ENCODE data around the gene BMP8A. TPM values are rescaled to one million over a fixed set of nuclear protein-coding genes. Genes with fewer than 3 reads are reported as not detected.
A peak's percentile ranks its signal among the peaks of the same experiment; 100 is the strongest.

The BMP8A gene
- total RNA-seq, 1 donor from 2014 or later, result not detected

DNA sequence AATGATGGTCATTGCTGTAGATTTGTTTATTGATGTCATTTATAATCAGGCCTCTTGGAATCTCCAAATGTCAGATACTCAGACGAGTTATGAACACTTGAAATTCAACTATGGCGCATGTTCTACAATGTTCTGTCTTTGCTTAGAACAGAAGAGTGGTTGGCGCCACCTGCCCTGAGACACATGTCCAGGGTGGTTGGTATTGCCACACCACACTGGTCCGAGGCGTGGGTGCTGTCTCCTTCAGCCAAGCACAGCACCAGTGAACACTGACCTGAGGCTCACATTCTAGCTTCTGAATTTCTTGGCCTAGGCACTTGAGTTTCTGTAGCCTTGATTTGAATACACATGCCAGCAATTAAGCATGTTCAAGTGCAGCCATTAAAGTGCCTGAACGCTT is 10.1 kb upstream of the BMP8A start:
- Mint-ChIP-seq H3K4me3 (ENCODE audit: unreplicated experiment) (no peak overlapping the region), H3K9me3 (ENCODE audit: unreplicated experiment) (no peaks in the 10 kb centered on the region), H3K27ac (ENCODE audit: unreplicated experiment) (no peak overlapping the region), H3K36me3 (ENCODE audit: low read depth, unreplicated experiment) (peaks cover 42% of the 10 kb centered on the region), H3K4me1 (ENCODE audit: unreplicated experiment) (peaks cover 7% of the 10 kb centered on the region), H3K27me3 (ENCODE audit: unreplicated experiment) (peaks cover 10% of the 10 kb centered on the region)
- no peak for TF ChIP-seq CTCF (IDR thresholded peaks at IDR 0.05; ENCODE audit: unreplicated experiment)
- DNase-seq (ENCODE audit: low spot score), result no peak

DNA sequence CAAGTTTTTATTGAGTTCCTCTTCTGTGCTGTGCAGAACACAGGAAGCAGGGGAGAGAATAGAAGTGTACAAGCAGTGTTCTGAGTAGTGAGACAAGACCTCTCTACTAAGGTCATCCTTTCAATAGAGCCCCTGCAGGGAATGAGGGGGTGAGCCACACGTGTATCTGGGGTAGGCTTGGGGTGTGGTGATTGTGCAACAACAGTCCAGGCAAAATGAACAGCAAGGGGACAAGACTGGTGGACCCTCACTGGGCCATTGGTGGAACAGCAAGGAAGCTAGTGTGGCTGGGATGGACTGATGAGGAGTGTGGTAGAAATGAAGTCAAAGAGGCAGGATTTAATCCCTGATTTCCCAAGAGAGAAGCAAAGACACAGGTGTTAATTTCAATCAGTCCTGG is 8.2 kb upstream of the BMP8A start:
- H3K9me3 Mint-ChIP-seq (ENCODE audit: unreplicated experiment), result no peaks in the 10 kb centered on the region
- no peak for TF ChIP-seq CTCF (IDR thresholded peaks at IDR 0.05; ENCODE audit: unreplicated experiment)
- DNase-seq (ENCODE audit: low spot score), result no peak
- H3K36me3 Mint-ChIP-seq (ENCODE audit: low read depth, unreplicated experiment), result peaks cover 39% of the 10 kb centered on the region
- no peaks in the 10 kb centered on the region for H3K4me1 Mint-ChIP-seq (ENCODE audit: unreplicated experiment)
- H3K27me3 Mint-ChIP-seq (ENCODE audit: unreplicated experiment), result peaks cover 4% of the 10 kb centered on the region
- peak overlapping the region; percentile 7 for H3K4me3 Mint-ChIP-seq (ENCODE audit: unreplicated experiment)
- peak overlapping the region; percentile 25 for H3K27ac Mint-ChIP-seq (ENCODE audit: unreplicated experiment)

- peaks cover 39% of the 10 kb centered on the region for H3K36me3 Mint-ChIP-seq (ENCODE audit: low read depth, unreplicated experiment)
- H3K27me3 Mint-ChIP-seq (ENCODE audit: unreplicated experiment), result peaks cover 7% of the 10 kb centered on the region
- H3K9me3 Mint-ChIP-seq (ENCODE audit: unreplicated experiment), result no peaks in the 10 kb centered on the region
- no peak overlapping the region for H3K27ac Mint-ChIP-seq (ENCODE audit: unreplicated experiment)
- no peak overlapping the region for H3K4me3 Mint-ChIP-seq (ENCODE audit: unreplicated experiment)
- TF ChIP-seq CTCF (IDR thresholded peaks at IDR 0.05; ENCODE audit: unreplicated experiment), result no peak
- H3K4me1 Mint-ChIP-seq (ENCODE audit: unreplicated experiment), result no peaks in the 10 kb centered on the region
- no peak for DNase-seq (ENCODE audit: low spot score)
These were observed 6.9 kb upstream of the BMP8A start for GRCh38 chr1:39484564-39484963.

DNA sequence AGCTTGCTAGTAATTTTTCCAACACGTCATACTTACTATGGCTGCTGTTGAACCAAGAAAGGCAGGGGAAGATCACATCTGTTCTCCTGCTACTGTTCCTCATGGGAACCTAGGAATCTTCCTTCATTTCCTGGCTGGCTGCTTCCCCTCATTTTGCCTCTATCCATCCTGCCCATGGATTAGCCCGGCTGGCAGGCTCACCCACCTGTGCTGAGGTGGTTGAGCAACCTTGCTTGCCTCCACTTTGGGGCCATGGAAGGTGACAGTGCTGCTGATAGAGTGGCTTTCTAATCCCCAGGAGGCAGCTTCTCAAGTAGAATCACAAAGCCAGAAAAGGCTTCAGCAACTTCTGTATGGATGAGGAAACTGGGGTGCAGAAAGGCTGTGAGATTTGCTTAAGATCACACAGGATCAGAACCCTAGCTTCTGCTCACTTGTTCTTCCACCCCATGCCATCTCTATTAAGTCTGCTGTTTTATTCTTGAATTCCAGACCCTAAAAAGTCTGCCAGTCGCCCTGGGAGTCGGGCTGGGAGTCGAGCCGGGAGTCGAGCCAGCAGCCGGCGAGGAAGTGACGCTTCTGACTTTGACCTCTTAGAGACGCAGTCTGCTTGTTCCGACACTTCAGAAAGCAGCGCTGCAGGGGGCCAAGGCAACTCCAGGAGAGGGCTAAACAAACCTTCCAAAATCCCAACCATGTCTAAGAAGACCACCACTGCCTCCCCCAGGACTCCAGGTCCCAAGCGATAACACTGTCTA is 6.2 kb upstream of the BMP8A start:
- Mint-ChIP-seq H3K27ac (ENCODE audit: unreplicated experiment) (no peak overlapping the region), H3K27me3 (ENCODE audit: unreplicated experiment) (peaks cover 8% of the 10 kb centered on the region), H3K4me1 (ENCODE audit: unreplicated experiment) (no peaks in the 10 kb centered on the region), H3K9me3 (ENCODE audit: unreplicated experiment) (no peaks in the 10 kb centered on the region), H3K36me3 (ENCODE audit: low read depth, unreplicated experiment) (peaks cover 32% of the 10 kb centered on the region), H3K4me3 (ENCODE audit: unreplicated experiment) (peak overlapping the region; percentile 59)
- no peak for DNase-seq (ENCODE audit: low spot score)
- no peak for TF ChIP-seq CTCF (IDR thresholded peaks at IDR 0.05; ENCODE audit: unreplicated experiment)

DNA sequence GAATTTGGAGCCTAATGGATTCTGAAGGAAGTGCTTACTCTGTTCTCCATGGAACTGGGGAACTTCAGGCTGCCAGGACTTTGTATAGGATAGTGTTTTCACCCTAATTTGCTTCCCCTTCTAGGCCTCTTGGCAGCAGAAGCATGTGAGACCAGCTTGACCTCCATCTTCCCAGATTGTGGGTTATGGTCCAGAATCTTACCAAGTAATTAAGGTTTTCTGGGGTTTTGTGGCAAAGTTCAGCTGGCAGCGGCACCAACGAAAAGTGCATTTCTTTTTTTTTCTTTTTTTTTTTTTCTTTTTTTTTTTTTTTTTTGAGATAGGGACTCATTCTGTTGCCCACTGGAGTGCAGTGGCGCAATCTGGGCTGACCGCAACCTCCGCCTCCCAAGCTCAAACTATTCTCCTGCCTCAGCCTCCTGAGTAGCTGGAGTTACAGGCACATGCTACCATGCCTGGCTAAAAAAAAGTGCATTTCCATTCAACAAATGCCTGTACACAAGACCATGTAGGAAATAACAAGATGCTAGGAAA is 3.4 kb upstream of the BMP8A start:
- H3K27ac Mint-ChIP-seq (ENCODE audit: unreplicated experiment), result no peak overlapping the region
- H3K27me3 Mint-ChIP-seq (ENCODE audit: unreplicated experiment), result peaks cover 17% of the 10 kb centered on the region
- no peak for TF ChIP-seq CTCF (IDR thresholded peaks at IDR 0.05; ENCODE audit: unreplicated experiment)

More for the DNA sequence above, 3.4 kb upstream of the BMP8A start:
- no peak for DNase-seq (ENCODE audit: low spot score)
- H3K36me3 Mint-ChIP-seq (ENCODE audit: low read depth, unreplicated experiment), result peaks cover 18% of the 10 kb centered on the region
- no peak overlapping the region for H3K4me3 Mint-ChIP-seq (ENCODE audit: unreplicated experiment)
- H3K9me3 Mint-ChIP-seq (ENCODE audit: unreplicated experiment), result no peaks in the 10 kb centered on the region
- H3K4me1 Mint-ChIP-seq (ENCODE audit: unreplicated experiment), result no peaks in the 10 kb centered on the region

Measured in endothelial cell (in vitro differentiated cells).